GM21717 (cell line): ENCODE data around the gene NR6A1.

Source experiments
- ATAC-seq: cut with Tn5 transposase; IDR thresholded peaks from one replicate; pipeline ENCODE4 v1.9.1; 2021; ENCODE audit warnings: mild to moderate bottlenecking, moderate library complexity; ENCODE audit not compliant: unreplicated experiment

The NR6A1 gene

DNA sequence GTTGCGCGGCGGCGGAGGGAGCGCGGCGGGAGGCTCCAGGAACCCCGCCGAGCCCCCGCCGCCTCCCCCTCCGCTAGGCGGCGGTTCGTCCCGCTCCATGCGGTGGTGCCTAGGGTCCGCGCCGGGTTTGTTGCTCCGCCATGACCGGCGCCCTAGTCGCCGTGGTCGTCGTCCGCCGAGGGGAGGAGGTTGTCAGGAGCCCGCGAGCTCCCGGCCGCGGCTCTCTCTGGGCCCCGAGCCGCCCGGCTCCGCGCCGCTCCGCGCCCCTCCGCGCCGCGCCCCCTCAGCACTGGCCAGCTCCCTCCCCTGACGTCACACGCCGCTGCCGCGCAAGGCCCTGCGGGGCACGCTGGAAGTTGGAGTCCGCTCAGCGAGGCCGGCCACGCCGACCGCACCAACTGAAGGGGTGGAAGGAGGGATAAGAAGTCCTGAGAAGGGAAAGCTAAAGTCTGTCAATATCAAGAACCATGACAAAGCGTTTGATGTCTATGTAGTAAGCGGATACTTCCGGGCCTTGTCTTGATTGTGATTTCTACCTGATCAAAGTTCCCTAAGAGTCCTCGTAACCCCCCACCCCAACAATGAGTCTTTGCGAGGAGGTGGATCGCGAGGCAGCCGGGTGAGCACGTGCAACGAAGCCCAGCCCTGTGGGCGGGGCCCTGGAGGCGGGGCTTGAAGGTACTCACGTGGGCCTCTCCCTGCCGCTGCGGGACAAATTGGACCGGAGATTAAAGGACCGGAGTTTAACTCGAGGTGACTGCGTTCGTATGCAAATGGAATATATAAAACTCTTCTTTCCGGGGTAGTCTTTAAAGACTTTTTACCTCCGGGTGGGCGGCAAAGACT lies at the start of gene NR6A1:
Gene NR6A1 (minus strand): TSS at position 291 of the 846 bp plus-strand sequence.
- ATAC-seq, result peak; percentile 78

GRCh38 chr9:124818431-124819281 lies 47.5 kb upstream of the NR6A1 start:
- no peak for ATAC-seq

DNA sequence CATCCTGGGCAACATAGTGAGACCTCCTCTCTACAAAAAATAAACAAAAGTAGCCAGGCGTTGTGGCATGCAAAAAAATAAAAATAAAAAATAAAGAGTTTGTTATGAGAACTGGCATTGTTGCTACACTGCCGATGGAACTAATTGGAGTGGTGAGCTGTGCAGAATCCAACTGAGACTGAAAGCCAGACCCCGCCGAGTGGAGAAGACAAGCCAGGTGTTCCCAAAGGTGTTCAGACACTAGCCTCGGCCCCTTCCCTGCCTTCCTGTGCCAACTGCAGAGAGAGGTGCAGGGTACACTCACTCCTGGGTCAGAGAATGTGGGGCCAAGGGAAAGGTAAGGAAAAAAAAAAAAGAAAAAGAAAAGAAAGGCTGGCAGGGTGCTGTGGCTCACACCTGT lies 44.5 kb upstream of the NR6A1 start:
- ATAC-seq, result no peak

DNA sequence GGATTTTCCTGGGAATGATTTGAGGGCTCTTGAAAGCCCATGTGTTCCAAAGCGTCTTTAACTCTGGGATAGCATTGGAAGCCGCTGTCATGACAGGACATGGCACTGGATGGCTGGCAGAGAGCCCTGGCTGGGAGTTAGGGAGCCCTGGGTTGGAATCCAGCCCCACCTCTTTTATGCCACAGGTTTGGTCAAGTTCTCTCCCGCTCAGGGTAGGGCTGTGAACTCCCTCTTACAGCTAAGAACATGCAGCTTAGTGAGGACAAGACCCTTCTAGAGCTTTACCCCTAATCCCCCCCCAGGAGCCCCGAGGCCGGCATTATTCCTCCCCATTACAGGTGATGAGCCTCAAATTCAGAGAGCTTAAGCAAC lies 43.0 kb upstream of the NR6A1 start:
- ATAC-seq, result no peak

DNA sequence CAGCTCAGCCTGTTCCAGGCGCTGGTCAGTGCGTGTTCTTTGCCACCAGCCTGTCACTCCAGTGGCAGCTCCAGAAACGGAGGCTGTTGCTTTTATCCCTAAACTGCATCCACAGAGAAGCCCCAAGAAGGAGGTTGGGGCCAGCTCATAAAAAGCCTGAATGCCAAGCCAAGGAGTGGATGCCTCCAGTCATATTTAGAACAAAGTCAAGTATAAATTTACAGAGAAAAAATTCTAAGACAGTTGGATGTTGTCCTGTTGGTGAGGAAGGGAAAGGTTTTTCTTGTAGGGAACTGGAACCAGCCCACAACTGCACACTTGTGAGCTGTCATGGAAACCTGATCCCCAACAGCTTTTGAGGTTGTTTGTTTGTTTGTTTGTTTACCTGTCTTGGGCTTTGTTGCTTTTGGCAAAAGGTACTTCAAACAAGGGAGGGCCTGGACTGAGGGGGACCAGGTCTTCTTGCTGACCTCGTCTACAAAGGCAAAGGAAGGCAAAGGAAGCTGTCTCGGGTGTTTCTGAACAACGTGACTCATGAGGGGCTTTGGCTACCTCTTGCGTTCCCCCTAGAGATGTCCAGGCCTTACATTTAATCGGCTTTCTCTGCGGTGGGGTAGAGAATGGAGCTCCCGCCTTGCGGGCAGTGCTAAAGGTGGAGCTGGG lies 42.5 kb upstream of the NR6A1 start:
- ATAC-seq, result no peak

DNA sequence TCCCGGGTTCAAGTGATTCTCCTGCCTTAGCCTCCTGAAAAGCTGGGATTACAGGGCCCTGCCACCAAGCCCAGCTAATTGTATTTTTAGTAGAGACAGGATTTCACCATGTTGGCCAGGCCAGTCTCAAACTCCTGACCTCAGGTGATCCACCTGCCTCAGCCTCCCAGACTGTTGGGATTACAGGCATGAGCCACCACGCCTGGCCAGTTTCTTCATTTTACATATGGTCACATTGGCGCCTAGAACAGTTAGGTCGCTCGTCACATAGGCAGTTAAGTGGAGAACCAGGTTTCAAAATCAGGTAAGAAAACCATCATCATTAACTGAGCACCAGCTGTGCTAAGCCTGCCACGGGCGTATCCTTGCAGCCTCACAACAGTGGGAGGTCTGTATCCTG lies 41.9 kb upstream of the NR6A1 start:
- ATAC-seq, result no peak

DNA sequence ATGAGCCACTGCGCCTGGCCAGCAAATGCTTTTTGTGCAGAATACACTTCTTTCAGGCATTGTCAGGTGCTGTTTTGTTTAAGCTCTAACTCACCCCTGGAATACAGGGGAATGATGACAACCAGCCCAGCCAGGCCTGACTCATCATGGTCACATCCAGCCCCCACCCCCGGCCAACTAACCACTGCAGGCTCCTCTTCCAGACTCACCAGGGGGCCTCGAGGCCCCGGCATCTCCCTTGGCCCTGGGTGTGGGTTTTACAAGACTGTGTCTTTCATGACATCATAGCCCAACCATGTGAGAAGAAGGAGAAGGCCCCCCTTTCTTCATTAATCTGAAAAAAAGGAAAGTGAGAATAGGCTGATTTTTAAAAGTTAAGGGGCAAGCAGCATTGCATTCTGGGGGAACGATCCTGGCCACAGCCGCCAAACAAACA lies 41.3 kb upstream of the NR6A1 start:
- no peak for ATAC-seq

DNA sequence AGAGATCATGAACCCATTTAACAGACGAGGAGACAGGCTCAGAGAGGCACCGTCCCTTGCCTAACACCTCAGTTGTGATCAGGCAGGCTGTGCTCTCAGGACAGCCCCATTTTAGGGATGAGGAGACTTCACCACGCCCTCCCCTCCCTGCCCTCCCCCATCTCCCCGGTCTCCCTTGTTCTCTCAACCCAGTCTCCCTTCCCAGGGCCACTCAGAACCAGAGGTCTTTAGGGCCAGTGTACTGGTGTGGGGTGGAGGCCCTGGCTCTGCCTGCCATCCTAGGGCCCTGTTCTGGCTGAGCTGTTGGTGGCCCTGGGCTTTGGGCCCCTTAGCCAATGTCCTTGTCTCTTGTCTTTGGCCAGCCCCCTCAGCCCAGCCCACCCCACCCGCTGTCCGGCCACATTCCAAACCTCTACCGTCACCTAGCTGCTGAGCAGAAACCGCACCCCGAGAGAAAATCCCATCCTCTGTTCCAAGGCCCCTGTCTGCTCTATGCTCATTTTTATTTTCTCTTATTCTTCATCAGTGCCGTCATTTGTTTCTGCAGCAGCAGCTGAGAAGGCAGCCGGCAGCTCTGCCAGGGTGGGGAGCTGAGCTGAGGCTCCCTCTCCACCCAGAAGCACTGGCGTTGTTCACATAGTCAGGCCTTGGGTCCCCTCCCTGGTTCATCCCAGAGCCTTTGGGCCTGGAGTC lies 39.7 kb upstream of the NR6A1 start:
- no peak for ATAC-seq

DNA sequence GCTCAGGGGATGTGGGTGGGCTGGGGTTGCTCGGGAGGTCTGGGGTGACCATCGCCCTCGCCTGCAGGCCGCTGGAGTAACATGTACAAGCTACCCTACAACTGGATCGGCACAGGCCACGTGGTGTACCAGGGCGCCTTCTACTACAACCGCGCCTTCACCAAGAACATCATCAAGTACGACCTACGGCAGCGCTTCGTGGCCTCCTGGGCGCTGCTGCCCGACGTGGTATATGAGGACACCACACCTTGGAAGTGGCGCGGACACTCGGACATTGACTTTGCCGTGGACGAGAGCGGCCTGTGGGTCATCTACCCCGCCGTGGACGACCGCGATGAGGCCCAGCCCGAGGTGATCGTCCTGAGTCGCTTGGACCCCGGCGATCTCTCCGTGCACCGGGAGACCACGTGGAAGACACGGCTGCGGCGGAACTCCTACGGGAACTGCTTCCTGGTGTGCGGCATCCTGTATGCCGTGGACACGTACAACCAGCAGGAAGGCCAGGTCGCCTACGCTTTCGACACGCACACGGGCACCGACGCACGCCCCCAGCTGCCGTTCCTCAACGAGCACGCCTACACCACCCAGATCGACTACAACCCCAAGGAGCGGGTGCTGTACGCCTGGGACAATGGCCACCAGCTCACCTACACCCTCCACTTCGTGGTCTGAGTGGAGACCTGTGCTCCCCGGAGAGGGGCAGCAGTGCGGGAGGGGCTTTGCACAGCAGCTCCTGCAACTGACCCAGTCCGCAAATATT lies 38.8 kb upstream of the NR6A1 start:
- ATAC-seq, result no peak

DNA sequence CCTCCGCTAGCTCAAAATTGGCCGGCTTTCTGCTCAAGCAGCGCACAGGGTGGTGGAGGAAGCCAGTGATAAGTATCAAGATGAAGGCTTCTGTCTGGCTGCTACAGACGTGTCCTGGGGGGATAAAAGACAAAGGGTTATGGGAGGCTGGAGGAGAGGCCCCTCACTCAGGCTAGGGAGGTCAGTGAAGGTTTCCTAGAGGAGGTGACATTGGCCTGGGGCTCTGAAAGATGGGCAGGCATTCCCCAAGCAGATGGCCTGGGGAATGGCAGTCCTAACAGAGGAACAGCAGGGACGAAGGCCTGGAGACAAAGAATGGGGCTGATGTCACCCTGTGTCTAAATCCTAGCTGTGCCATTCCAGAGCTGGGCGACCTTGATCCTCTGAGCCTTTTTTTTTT lies 38.1 kb upstream of the NR6A1 start:
- ATAC-seq, result no peak

GRCh38 chr9:124808246-124808956 lies 37.3 kb upstream of the NR6A1 start:
- ATAC-seq, result no peak

DNA sequence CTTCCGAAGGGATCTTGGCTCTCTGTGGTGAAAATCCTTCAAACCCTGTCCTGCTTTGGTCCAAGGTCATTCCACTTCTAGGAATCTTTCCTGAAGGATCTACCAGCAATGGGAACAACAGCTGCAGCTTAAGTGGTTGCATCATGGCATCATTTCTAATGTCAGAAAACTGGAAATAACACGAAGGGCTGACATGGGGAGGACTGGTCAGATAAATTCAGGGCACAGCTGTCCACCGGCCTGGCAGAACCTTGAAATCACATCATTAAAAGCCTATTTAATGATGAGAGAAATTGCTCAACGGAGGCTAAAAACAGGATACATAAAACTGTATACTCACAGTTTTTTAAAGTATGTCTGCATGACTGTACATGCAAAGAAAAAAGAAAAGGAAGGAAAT lies 34.1 kb upstream of the NR6A1 start:
- no peak for ATAC-seq

- no peak for ATAC-seq
These were observed 32.8 kb upstream of the NR6A1 start for GRCh38 chr9:124803911-124804310.

GRCh38 chr9:124802426-124802825 lies 31.3 kb upstream of the NR6A1 start:
- ATAC-seq, result no peak

DNA sequence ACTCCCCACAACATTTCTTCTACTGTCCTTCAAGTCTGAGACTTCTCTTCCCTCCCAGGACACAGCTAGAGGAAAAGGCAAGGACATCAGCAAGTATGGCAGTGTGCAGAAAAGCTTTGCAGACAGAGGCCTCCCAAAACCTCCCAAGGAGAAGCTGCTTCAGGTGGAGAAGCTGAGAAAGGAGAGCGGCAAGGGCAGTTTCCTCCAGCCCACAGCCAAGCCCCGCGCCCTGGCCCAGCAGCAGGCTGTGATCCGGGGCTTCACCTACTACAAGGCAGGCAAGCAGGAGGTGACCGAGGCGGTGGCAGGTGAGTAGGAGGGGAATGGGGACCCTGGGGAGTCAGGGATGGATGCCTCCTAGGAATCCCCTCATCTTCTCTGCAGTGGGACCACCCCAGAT lies 30.2 kb upstream of the NR6A1 start:
- no peak for ATAC-seq

GRCh38 chr9:124800306-124801259 lies 29.5 kb upstream of the NR6A1 start:
- ATAC-seq, result no peak

DNA sequence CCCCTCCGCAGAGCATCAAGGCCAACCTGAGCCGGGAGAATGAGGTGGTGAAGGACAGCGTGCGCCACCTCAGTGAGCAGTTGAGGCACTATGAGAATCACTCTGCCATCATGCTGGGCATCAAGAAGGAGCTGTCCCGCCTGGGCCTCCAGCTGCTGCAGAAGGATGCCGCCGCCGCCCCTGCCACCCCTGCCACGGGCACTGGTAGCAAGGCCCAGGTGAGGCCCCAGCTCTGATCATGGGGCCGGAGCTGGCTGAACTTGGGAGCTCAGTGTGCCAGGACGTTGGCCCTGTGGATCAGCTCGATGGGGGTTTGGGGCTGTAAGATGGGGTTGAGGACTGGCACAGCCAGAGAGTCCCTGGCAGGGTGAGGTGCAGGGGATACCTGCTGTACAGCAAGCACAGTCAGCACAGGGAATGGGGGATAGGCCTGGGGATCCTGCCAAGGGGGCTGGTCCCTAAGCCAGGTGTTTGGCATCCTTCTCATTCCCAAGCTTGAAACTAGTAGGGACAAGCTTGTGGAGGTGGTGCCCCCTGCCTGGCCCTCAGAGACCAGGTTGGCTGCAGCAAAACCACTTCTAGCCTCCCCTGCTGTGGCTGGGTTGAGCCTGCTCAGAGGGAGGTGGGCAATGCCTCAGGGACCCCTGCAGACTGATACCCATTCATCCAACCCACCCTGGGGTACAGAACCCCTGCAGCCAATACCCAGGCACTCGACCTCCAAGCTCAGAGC lies 28.3 kb upstream of the NR6A1 start:
- ATAC-seq, result no peak
